RWPE1 (cell line): ENCODE measurements around the gene SYNGR3.

Experiments
- CTCF ChIA-PET: fragments of 350-600 bp; sonication (Branson Sonifier 250); formaldehyde crosslinking; extraction: SDS; loops from one replicate; lab custom pipeline; 2021; lab: Yijun Ruan, JAX
- POLR2A ChIA-PET: fragments of 400-600 bp; formaldehyde crosslinking; extraction: SDS; loops from one replicate; lab custom pipeline; 2020; ENCODE audit warnings: antibody characterized with exemption; ENCODE audit not compliant: low non-redundant PET; lab: Yijun Ruan, JAX
- DNase-seq: peaks from one replicate; pipeline ENCODE4 v3.0.0; 2012; ENCODE audit warnings: low spot score
- H3K27ac ChIP-seq: fragments of 450-650 bp; 2 replicates; pipeline ENCODE4 v1.5.1; 2017
- CTCF ChIP-seq: fragments of 450-650 bp; conservative IDR thresholded peaks from 2 replicates; pipeline ENCODE4 v1.5.1; 2017; ENCODE audit warnings: low read depth, mild to moderate bottlenecking

The SYNGR3 gene

GRCh38 chr16:1972490-1972877 lies 17.3 kb upstream of the SYNGR3 start:
- DNase-seq: no peak
- ChIA-PET POLR2A (no interaction called here), CTCF (no interaction called here)
- H3K27ac ChIP-seq: peak overlapping the region; percentile 94
- no peak for TF ChIP-seq CTCF

- no peak for DNase-seq
- CTCF ChIA-PET: no interaction called here
- peak overlapping the region; percentile 94; the same call in 1 of the 2 replicates for H3K27ac ChIP-seq
- POLR2A ChIA-PET: interaction anchor here (0.6 kb wide), 1 partner anchor 33 kb away, joined by 4 read pairs; no protein-coding TSS in a partner anchor
- TF ChIP-seq CTCF: no peak
Measured at GRCh38 chr16:1973461-1974156, 16.2 kb upstream of the SYNGR3 start.

- H3K27ac ChIP-seq: no peak overlapping the region
- CTCF ChIA-PET: no interaction called here
- POLR2A ChIA-PET: no interaction called here
- TF ChIP-seq CTCF: no peak
- DNase-seq: no peak
Measured at GRCh38 chr16:1974157-1975070, 15.4 kb upstream of the SYNGR3 start.

- ChIA-PET POLR2A (no interaction called here), CTCF (interaction anchor here (0.6 kb wide), 1 partner anchor 47 kb away, joined by 3 read pairs; no protein-coding TSS in a partner anchor)
- peak overlapping the region; percentile 74 for H3K27ac ChIP-seq
- no peak for DNase-seq
- no peak for TF ChIP-seq CTCF
Measured at GRCh38 chr16:1975432-1976215, 14.1 kb upstream of the SYNGR3 start.

DNA sequence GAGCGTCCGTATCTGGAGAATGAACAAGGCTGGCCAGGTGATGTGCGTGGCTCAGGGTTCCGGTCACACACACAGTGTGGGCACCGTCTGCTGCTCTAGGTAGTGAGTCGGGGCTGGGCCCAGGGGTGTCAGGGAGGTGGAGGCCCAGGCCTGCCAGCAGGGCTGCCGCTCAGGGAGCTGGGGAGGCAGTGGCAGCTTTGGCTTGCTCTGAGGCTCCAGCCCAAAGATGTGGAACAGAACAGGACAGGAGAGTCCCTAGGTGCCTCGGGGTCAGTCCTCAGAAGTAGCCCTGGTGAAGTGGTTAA lies 13.6 kb upstream of the SYNGR3 start:
- no peak for TF ChIP-seq CTCF
- CTCF ChIA-PET: interaction anchor here (0.6 to 0.8 kb wide), 2 partner anchors 9 to 48 kb away, joined by 3 read pairs; no protein-coding TSS in a partner anchor
- POLR2A ChIA-PET: interaction anchor here (0.6 kb wide), 1 partner anchor 9 kb away, joined by 3 read pairs; the partner anchor contains the start of gene RNF151
- H3K27ac ChIP-seq: peak overlapping the region; percentile 74
- DNase-seq: no peak
